GM18505 (cell line): Measurements from ENCODE around the gene KCNIP4.

ENCODE experiments used
- ATAC-seq: cut with Tn5 transposase; IDR thresholded peaks from one replicate; pipeline ENCODE4 v1.9.1; 2021; ENCODE audit not compliant: unreplicated experiment
- POLR2A ChIP-seq: IDR thresholded peaks from 4 replicates; pipeline ENCODE4 v1.6.1; 2011; ENCODE audit warnings: borderline replicate concordance; ENCODE audit not compliant: insufficient read depth, insufficient read length; ENCODE audit errors: extremely low read depth

The KCNIP4 gene

DNA sequence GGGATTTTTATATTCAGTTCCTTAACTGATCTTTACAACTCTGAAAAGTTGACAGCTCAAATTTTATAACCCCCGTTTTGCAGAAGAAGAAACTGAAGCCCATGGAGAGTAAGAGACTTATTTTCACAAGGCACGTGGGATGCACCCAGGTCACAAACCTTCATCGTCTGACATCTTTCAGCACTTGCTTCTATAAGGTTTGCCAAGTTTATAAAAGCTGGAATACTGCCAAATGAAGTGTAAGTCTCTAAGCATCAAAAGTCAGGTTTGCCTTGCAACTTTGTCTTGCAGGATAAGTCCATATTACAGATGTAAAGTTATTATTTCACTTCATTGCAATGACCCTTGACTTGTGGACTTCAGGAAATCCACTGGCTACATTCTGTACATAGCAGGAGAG, 6.3 kb upstream of the KCNIP4 start:
- TF ChIP-seq POLR2A, result no peak
- ATAC-seq, result no peak

DNA sequence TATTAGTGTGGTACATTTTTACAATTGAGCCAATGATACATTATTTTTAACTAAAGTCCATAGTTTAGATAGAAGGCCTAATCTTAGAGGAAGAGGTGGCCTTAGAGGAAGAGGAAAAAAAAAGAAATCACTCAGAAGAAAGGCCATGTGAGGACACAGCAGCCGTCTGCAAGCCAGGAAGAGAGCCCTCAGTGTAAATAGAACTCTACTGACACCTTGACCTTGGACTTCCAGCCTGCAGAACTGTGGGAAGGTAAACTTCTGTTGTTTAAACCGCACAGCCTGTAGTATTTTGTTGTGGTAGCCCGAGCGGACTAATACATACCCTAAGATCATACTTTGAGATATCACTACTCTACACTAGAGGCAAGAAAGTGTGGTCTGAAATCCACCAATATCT, 5.1 kb upstream of the KCNIP4 start:
- TF ChIP-seq POLR2A, result no peak
- no peak for ATAC-seq

DNA sequence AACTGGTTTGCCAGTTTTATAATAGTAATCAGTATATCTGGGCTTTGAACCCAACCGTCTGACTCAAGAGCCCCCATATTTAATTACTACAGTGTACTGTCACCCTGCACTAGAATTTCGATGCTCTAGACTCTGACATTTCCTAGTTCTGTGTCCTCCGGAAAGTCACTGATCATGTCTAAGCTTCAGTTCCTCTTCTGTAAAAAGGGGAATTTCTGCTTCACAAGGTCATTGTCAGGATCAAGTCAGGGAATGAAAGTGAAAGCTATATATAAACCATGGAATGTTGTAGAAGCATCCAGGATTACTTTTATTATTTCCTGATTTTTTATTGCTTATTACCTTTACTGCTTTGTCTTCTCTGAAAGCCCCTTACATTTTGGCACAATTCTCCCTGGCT, 4.0 kb upstream of the KCNIP4 start:
- ATAC-seq, result no peak
- TF ChIP-seq POLR2A, result no peak

DNA sequence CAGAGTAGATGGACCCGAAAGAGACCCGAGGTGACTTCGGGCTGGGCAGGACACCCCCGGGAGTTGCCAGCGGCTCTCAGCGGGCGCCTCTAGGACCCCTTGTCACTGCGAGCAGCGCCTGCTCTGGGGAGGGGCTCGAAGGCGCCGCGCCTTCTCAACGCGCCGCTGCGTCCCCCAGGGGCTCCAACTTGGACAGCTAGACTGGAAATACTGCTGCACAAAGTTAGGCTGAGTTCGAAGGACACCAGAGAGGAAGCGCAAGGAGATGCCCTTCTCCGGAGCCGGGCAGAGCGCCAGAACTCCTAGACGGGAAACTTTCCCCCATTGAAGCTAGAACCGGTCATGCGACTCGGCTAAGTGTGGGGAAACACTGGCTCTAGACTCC, 493 bp upstream of the KCNIP4 start:
- ATAC-seq, result no peak
- no peak for TF ChIP-seq POLR2A

DNA sequence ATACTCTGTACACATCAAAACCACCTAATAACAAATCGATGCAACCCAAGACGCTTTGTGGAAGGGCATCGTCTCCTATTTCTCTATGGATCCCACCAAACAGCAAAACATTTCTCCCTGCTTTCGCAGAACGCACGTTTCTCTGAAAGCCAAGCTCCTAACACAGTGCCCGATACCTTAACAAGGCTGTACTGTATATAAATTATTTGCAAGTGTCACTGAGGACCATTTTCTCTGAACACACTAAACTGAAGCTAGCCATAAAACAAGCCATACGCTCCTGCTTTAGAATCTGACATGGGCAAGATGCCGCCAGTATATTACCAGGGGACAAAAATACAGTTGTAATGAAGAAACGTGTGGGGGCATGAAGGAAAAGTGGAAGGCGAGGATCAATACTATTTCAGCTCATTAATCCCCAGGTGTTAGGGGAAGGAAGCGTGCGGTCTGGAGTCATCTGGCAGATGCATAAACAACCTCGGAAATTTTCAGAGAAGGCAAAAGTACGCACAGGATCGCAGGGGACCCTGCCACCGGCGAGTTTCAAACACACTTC, 703 bp downstream of the KCNIP4 start:
- no peak for TF ChIP-seq POLR2A

DNA sequence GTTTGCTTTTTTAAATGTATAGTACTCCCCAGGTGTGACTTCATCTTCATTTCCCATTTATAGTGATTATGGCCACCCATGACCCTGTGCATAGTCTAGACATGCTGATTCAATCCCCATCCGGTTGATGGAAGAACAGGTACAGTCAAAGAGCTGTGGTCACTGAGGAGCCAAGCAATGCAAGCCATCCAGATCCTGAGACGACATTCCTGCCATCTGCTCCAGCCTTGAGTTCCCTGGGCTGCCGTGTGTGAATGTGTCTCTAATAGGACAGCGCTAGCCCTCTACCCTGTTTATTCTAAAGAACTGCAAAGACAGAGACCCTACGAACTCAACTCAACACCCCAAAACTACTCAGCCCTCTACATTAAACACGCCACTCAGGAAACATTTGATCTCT, 1.7 kb downstream of the KCNIP4 start:
- no peak for TF ChIP-seq POLR2A
- ATAC-seq, result no peak

More for the DNA sequence above, 703 bp downstream of the KCNIP4 start:
- ATAC-seq, result no peak

DNA sequence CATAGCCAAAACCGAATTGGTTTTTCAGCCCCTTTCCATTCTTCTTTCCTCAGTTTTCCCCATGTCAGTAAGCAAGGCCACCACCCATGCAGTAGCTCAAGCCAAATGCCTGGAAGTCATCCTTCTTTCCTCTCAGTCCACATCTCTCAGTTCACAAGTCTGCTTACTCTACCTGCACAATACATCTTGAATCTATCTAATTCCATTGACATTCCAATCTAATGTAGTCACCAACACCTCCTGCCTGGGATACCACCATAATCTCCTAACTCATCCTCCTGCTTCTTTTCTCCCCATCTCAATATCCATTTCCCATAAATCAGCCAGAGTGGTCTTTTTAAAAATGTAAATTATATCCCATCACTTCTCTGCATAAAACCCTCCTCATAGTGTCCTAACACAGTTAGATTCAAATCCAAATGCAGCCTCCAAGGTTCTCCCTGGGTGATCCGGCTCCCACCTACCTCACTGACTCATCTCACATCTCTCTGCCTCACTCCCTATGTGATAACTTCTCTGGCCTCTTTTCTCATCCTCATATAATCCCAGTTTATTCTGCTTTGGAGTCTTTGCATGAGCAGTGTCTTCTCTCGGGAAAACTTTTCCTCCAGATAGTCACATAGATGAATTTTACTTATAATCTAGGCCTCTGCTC, 26.9 kb downstream of the KCNIP4 start:
- ATAC-seq, result no peak

DNA sequence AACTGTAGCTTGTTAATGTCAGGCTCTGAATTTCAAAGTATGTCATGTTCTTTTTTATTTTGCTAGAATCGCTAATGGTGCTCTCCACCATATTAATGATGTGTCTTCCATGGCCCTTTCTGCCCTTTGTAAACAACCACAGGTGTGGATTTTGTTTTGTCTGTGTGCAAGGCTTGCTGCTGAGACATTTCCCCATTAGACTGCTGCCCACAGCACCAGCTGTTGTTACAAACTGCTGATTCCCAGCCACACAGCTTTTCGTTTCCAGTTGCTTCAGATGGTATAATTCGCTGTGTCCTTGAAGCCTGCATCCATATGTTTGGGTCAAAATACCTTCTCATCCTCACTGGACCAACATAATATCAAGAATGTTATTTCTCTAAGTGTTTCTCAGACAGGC, 32.8 kb downstream of the KCNIP4 start:
- no peak for TF ChIP-seq POLR2A

More for the DNA sequence above, 26.9 kb downstream of the KCNIP4 start:
- no peak for TF ChIP-seq POLR2A

DNA sequence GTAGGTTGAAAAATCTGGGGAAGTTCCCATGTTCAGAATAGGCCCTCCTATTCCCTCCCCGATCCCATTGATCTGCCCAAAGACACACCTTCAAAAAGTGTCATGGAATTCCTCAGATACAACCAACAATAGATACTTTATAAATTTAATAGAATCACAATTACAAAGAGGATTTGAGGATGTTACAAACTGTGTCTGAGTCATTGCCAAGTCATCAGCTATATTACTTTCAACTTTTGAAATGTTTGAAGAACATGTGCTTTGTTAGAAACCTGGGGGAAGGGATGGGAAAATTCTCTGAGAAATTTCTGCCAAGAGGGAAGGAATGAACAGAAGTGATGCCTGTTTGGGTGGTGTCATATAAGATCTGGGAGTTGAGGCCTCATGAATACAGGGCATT, 46.7 kb downstream of the KCNIP4 start:
- TF ChIP-seq POLR2A, result no peak
- no peak for ATAC-seq

More for the DNA sequence above, 32.8 kb downstream of the KCNIP4 start:
- no peak for ATAC-seq

DNA sequence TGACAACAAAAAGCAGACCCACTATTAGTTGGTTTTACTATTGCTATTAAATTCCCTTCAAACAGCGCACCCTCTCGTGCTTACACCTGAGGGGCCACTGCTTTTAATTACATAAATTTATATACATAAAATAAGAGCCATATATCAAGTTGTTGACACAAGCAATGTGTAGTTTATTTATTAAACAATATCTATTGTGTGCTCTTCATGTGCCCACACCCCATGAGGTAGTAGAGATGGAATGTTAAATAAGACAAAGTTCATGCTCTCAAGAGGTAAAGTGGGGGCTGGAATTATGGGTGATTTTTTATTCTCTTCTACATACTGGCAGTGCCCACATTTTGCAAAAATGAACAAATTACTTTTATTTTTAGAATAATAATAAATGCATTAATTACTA, 47.3 kb downstream of the KCNIP4 start:
- no peak for TF ChIP-seq POLR2A

DNA sequence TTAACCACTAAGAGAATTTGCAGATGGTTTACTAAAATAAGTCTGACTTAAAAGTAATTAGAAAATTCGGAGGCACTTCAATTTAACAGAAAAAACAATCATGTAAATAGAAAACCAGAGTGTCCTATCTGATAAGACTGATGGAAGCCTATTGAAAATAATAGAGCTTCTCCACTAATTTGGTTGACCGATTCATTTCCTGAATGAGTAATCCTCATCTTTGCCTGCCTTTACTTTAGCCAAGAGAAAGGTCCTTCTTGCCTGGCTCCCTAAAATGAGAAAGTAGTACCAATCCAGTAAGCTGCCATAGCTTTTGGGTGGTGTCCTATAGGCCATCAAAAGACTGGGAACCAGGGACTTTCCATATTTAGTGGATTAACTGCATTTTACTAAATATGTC, 48.4 kb downstream of the KCNIP4 start:
- no peak for ATAC-seq
- TF ChIP-seq POLR2A, result no peak

More for the DNA sequence above, 47.3 kb downstream of the KCNIP4 start:
- no peak for ATAC-seq

DNA sequence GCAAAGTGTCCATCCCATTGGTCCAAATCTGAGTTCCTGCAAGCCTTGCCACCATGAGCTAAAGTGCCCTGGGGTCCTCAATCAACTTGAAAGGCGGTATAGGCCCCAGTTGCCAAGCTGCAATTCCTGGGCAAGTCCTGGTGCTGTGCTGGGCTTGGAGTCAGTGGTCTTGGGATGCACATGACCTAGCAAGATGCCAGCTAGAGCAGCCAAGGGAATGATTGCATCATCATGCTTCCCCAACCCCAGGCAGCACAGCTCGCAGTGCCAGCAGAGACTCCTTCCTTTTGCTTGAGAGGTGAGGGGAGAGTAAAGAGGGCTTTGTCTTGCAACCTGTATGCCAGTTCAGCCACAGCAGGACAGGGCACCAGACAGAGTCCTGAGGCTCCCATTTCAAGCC, 50.5 kb downstream of the KCNIP4 start:
- TF ChIP-seq POLR2A, result no peak
- no peak for ATAC-seq

DNA sequence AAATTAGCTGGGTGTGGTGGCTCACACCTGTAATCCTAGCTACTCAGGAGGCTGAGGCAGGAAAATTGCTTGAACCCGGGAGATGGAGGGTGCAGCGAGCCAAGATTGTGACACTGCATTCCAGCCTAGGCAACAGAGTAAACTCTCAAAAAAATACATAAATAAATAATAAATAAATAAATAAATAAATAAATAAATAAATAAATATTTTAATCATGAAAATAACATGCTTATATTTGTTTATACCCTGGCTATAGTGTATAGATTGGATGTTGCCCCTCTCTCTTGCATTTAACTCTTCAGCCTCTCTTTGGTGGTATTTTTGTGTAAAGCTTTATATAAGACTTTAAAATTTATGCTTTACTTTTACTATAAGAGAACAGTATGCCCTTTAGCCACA, 51.8 kb downstream of the KCNIP4 start:
- TF ChIP-seq POLR2A, result no peak
- ATAC-seq, result no peak

DNA sequence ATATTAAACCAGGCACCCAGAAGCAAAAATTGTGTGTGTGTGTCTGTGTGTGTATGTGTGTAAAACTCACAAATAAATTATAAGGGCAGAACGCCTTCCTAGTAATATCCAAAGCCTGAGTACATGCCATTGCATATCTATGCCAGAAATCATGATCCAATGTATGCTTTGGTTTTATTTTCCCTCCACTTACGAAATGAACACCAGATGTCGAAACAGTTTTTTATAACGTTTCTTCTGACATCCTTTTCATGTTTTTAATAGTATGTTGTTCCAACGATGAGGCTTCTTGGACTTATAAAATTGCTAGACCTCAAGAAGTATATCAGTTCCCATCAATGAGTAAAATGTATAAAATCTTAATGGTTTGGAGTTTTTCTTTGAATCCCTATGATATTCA, 55.4 kb downstream of the KCNIP4 start:
- no peak for ATAC-seq
- TF ChIP-seq POLR2A, result no peak

DNA sequence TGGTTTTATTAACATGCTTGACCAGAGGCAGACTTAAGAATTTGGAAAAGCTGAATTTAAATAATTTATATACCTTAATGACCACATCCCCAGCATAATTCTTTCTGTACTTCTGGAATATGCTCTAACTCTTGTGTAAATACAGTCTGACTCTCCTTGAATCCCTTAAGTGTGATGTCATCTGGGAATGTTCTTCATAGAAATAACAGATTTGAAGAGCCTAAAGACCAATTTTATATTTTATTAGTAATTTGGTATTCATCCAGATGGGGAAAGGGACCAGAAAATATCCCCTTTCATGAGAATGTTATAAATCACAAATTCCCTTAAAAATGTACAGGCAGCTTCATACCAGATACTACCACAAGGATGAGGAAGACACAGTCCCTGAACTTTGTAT, 58.3 kb downstream of the KCNIP4 start:
- no peak for TF ChIP-seq POLR2A
- ATAC-seq, result no peak

DNA sequence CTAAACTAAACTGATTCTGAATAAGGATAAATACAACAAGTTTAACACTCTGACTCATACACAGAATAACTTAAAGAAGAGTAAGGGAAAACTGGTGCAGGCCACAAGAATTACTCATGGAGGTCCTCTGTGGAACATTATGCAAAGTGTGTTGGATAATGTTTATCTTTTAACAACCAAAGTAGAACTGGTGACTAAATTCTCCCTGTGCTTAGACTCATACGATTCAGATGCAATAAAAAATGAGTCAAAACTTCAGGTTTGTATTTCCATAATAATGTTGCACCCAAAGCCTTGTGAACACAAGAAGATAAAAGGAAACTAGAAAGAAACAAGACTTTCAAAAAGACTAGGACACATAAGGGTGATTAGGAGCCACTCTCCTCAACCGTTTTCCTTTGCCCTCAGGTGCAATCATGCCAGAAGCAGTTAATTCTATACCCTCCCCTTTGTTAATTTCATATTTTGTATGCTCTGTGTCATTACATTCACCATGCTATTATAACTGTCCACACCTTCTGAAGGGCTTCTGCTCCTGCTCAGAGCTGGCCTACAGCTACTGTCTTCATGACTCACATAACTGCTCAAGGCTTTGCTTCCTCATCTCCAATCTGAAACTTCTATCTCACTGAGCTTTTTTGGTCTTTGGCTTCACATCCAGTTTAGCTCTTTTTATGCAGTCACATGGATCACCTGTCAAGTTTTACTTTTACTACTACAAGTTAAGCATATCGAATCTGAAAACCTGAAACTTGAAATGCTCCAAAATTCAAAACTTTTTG, 60.2 kb downstream of the KCNIP4 start:
- no peak for TF ChIP-seq POLR2A
- ATAC-seq, result no peak
